NCI-H774 (cell line): ENCODE measurements around the gene GLCCI1.
"Not testable (repeated sequence)": the region's sequence is repeated elsewhere in the genome, so short reads cannot be mapped to it uniquely, and the experiment has no call there.

Experiments used
- DNase-seq: peaks from one replicate; lab custom pipeline; 2025; lab: John Stamatoyannopoulos, UW

The GLCCI1 gene

DNA sequence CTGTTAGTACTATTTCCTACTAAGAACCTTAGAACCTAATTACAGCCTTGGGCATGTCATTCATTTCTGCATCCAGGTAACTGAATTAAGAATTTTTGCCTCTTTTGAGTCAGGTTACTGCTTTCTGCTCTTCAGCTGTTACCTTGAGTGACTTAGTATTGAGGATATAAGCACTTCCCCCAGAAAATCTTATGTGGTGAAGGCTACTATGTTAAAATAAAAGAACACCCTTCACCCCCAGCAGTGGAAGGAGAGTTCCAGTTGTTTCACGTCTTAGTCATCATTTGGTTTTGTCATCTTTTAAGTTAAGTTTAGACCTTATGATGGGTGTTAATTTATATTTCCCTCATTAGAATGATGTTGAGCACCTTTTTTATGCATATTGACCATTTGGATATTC lies 82.8 kb downstream of the GLCCI1 start:
- DNase-seq = no peak

- no peak for DNase-seq
These were observed 83.4 kb downstream of the GLCCI1 start for GRCh38 chr7:8051998-8052397.

- DNase-seq = no peak
These were observed 84.2 kb downstream of the GLCCI1 start for GRCh38 chr7:8052824-8053223.

DNA sequence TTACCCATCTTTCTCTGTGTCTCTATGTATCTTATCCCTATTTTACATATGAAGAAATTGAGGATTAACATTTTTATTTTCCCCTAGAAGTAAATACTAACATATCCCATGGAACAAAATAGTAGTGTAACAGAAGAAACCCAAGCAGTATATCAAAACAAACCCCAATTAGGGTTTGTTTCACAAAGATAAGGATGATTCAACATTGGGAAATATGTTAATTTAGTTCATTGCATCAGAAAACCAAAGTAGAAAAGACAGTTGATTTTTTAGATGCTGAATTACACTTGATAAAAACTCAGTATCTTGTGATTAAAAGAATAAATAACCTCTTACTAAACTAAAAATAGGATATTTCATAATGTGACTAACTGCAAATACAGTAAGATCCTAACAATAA lies 87.8 kb downstream of the GLCCI1 start:
- no peak for DNase-seq

DNA sequence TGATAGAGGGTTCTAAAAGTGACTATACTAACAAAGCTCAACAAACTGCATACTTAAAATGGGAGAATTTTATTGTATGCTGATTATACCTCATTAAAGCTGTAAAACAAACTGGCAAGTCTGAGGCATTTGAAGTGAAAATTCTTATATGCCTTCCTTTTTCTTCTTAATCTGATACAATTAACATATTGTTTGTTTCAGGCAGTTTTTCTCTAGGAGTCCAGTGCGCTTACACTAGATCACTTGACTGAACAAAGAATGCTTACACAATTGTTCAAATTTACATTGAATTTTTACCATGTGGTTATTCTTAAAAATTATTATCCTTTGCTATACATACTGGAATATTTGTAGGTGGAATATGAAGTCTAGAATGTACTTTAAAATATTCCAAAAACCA lies 89.0 kb downstream of the GLCCI1 start:
- no peak for DNase-seq

DNA sequence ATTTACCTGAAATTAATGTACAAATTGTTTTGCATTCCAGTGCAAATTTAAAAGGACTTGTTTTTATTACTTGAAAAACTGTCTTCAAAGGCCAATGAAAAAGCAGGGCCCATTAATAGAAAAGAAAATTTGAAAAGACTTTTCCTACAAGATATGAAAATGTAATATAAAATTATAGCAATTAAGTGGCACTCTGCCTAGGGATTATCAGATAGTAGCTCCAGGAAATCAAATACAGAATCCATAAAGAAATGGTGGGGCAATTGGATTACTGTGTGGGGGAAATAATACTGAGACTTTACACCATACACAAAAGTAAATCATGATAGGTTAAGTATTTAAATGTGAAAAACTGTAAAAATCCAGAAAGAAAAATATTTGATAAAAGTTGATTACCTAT lies 89.7 kb downstream of the GLCCI1 start:
- DNase-seq = no peak

GRCh38 chr7:8058852-8059251 lies 90.3 kb downstream of the GLCCI1 start:
- no peak for DNase-seq

GRCh38 chr7:8060241-8060640 lies 91.6 kb downstream of the GLCCI1 start:
- no peak for DNase-seq

DNA sequence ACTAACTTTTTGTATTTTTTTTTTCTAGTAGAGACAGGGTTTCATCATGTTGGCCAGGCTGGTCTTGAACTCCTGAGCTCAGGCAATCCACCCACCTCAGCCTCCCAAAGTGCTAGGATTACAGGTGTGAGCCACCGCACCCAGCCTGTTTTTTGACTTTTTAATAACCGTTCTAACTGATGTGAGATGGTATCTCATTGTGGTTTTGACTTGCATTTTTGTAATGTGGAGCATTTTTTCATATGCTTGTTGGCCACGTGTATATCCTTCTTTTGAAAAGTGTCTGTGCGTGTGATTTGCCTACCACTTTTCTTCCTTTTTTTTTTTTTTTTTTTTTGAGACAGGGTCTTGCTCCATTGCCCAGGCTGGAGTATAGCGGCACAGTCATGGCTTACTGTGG lies 94.7 kb downstream of the GLCCI1 start:
- DNase-seq = not testable (repeated sequence)

- peak; percentile 59 for DNase-seq
These were observed 95.2 kb downstream of the GLCCI1 start for GRCh38 chr7:8063706-8064297.

GRCh38 chr7:8064828-8065227 lies 96.2 kb downstream of the GLCCI1 start:
- DNase-seq = no peak

- no peak for DNase-seq
These were observed 96.8 kb downstream of the GLCCI1 start for GRCh38 chr7:8065356-8065813.

GRCh38 chr7:8068892-8069686 lies 100.5 kb downstream of the GLCCI1 start:
- no peak for DNase-seq

GRCh38 chr7:8070451-8071180 lies 102.0 kb downstream of the GLCCI1 start:
- no peak for DNase-seq

- no peak for DNase-seq
These were observed 109.8 kb downstream of the GLCCI1 start for GRCh38 chr7:8078418-8078817.

DNA sequence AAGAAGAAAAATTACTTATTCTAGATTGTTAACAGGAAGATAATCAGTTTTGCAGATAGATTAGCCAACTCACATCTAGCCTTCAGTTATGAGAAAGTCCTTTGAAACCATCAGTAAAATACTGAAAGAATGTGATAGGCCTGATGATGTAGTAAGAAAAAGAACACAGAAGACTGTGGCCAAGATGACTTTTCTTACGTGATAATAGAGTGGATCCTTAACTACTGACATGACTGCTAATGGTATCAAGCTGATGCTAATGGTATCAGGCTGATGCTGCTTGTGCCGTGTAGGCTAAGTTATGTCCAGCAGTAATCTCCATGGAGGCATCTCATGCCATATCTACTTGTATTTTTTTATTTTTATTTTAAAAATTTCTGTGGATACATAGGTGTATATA lies 114.2 kb downstream of the GLCCI1 start:
- no peak for DNase-seq

GRCh38 chr7:8084836-8085235 lies 116.2 kb downstream of the GLCCI1 start:
- no peak for DNase-seq

DNA sequence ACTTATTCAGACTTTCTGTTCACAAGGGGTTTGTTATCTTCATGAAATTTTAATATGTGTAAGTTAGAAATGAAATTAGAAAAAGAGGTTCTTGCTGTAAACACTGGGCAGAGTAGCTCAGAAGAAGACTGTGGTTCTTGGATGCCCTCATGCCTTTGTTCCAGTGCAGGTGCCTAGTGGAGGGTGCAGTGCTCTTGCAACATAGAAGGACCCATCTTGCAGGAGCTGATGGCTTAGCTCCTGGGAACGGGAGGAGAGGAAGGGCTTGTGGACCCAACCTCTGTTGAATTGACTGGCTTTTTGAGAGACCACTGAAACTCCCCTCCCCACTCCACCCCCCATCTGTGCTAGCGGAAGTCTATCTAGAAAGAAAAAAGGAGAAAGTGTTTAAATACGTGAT lies 116.8 kb downstream of the GLCCI1 start:
- DNase-seq = no peak

DNA sequence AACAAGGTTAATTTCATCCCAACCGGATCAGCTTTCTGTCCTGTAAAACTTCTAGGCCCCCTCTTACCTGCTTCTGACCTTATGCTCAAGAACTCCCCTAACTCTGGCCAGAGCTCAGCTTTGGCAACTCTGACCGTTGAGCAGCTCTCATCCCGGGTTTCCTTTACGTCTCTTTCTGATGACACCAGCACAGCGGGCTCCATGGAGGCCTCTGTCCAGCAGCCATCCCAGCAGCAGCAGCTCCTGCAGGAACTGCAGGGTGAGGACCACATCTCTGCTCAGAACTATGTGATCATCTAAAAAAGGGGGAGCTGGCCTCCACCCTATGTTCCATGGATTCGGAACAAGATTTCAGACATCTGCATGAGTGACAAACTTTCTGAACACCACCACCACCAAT lies 117.6 kb downstream of the GLCCI1 start:
- no peak for DNase-seq

- DNase-seq = no peak
These were observed 120.6 kb downstream of the GLCCI1 start for GRCh38 chr7:8089036-8089780.

GRCh38 chr7:8092140-8092539 lies 123.5 kb downstream of the GLCCI1 start:
- DNase-seq = no peak
